CD4-positive, alpha-beta T cell treated with Interleukin-17A for 4 hours (primary cell): ENCODE measurements around the gene CRBN.

ENCODE experiments used
- DNase-seq: peaks from one replicate; pipeline ENCODE4 v3.0.0-alpha.2; 2020; ENCODE audit warnings: mixed read lengths

CRBN gene

DNA sequence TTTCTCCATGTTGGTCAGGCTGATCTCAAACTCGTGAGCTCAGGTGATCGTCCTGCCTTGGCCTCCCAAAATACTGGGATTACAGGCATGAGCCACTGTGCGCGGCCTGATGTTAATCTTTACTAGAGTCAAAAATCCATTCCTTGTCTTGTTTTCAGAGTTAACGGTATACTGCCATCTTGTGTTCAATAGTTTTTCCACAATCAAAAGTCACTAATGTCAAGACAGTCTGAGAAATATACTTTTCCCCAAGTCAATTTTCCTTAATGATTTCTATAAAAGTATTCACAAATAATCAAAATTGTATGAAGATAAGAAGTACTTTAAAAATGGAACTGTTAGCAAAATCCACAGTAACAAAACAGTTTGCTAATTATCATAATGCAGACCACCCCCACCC, 8.5 kb downstream of the CRBN start:
- no peak for DNase-seq

DNA sequence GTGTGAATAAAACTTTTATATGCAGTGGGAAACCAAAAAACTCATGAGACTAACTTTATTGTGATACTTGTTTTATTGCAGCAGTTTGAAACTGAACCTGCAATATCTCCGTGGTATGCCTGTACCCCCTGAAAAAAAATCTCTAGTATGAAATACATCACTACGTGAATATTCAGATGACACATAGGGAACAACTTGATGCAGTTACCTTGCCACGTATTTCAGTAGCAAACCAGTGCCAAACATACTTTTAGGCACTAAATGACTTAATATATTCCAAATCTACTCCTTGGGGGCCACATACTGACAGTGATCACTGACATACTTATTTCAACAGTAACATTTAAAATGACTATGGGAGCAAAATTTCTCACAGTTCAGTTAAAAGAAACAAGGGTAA, 13.8 kb downstream of the CRBN start:
- DNase-seq, result no peak

DNA sequence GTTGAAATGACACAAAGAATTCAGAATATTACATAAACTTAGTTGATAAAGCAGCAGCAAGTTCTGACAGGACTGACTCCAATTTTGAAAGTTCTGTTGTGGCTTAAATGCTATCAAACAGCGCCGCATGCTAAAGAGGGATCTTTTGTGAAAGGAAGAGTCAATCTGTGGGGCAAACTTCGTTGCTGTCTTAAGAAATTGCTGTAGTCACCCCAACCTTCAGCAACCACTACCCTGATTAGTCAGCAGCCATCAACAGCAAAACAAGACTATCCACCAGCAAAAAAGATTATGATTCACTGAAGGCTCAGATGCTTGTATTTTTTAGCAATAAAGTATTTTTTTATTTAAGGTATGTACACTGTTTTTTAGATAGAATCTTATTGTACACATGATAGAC, 14.2 kb downstream of the CRBN start:
- DNase-seq, result no peak

GRCh38 chr3:3160826-3161225, 18.7 kb downstream of the CRBN start:
- DNase-seq, result no peak

DNA sequence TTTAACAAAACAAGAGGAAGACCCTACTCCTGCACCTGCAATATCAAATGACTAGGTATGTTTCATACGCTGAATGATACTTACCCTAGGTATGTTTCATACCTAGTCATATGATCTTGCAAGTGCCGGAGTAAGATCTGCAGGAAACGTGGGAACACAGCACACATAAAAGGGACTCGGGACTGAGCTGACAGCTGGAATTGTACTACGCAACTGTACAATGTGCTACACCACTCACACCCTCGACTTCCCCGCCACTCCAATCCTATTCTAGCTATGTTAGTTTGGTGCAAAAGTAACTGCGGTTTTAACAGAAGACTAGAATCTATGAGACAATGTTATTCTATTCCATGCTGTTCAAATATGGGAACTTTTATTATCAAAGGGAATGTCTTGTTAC, 22.0 kb downstream of the CRBN start:
- DNase-seq, result no peak

GRCh38 chr3:3154879-3155610, 24.4 kb downstream of the CRBN start:
- no peak for DNase-seq

GRCh38 chr3:3151513-3151912, 28.0 kb downstream of the CRBN start:
- no peak for DNase-seq

- DNase-seq, result no peak
Observed at GRCh38 chr3:3149560-3149959, 29.9 kb downstream of the CRBN start.

DNA sequence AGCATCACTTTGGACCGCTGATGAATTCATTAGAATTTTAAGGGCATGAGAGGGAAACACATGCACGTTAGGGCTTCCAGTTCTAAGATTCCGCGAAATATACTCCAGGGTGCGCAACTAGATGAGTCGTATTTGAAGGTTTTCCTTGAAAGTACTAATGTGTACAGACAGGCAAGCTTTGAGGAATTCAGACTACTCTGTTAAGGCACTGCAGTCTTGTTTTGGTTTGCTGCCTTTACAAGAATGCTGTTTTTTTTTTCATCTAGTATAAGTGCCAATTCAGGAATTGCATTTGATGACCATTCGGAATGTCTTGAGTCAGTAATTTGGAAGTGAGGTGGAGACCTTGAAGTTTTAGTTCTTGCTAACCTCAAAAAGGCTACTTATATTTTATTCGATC, 33.7 kb downstream of the CRBN start:
- DNase-seq, result no peak

DNA sequence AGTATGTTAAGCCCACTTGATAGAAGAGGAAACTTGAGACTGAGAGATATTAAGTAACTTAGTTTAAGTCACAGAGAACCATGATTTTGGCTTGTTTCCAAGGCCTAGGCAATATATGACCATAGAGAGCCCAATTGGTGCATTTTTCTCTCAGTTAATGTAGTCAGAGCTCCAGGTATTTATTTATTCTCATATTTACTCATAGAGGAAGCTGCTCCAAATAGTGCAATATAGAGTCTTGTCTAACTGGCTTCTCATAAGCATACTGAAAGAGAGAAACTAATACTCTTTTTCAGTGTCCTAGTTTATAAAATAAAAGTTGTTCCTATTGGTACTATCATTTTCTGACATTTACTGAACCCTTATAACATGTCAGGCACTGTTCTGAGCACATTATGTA, 37.6 kb downstream of the CRBN start:
- DNase-seq, result no peak

- no peak for DNase-seq
Observed at GRCh38 chr3:3137526-3137925, 42.0 kb downstream of the CRBN start.

- peak; percentile 5 for DNase-seq
Observed at GRCh38 chr3:3134750-3135448, 44.6 kb downstream of the CRBN start.

DNA sequence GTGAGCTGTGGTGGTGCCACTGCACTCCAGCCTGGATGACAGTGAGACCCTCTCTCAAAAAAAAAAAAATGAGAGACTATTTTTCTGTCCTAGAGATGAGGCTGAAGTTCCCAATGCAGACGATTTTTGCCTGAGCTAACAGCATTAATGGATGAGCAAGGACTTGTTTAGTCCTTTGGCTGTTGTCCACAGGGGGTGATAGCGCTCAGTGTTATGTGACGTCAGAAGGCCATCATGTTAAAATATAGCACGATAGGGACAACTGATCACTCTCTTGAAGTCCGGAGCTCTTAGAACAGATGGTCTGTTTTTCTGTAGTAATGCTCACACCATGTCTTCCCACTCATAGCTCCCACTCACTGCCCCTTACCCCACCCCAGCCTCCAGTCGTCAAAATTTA, 46.0 kb downstream of the CRBN start:
- no peak for DNase-seq

DNA sequence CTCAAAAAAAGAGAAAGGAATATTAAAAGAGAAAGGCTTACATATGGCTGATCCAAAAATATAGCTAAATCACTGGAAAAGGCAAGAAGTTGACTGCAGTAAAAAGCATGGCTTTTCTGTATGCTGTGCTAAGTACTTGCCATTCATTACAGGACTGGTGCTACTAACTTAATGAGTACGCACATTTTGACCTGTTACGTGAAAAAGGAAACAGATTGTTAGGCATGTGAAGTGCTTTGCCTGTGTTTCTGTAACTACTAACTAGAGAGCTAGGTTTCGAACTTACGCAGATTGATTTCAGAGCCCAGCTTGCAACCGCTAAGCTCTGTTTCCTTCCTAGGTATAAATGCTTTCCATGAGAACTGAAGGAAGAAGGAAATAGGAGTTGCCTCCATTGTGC, 49.9 kb downstream of the CRBN start:
- DNase-seq, result no peak

- DNase-seq, result peak; percentile 9
Observed at GRCh38 chr3:3127432-3128010, 52.0 kb downstream of the CRBN start.

DNA sequence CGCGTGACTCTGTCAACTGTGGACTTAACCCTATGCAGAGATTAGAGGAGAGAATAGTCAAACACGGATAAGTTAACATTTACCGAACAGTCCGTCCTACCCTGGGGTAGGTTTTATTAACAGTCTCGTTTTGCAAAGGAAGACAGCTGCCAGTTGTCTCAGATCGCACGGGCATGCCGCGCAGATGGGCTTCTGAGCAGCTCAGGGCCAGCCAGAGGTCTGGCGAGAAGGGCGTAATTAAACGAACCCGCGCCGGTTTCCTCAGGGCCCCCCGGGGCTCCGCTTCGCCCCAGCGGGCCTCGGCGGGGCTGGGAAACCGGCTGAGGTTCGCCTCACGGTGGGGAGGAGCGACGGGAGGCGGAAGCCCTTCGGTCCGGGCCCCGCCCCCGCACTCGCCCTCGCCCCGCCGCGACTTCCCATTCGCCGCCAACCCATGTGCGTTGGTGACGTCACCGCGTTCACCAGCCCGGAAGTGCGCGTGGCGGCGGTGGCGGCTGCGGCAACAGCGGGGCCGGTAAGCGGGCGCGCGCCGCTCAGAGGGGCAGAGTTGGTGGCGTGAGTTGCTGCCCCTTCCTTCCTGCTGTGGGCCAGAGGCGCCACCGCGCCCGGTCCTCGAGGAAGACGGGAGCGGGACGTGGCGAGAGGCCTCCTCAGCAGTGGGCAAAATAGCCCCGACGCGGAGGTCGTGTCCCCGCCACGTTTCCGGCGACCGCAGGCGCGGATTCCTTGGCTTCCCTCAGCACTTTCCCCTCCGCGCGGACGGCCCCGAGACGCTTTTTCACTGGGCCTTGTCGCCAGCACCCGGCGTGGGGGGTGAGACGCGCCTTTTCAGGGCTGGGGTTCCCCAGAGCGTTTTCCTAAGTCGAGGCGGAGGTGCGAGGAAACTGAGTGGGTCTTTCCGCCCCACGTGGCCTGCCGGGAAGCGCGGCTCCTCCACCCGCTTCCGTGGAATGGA, 52.7 kb downstream of the CRBN start, which contains the start of gene TRNT1:
Gene TRNT1, plus strand, starts transcription at position 464 of the 955 bp plus-strand sequence. CDS start 2,101 bp downstream, outside the sequence.
- DNase-seq, result peak; percentile 98

DNA sequence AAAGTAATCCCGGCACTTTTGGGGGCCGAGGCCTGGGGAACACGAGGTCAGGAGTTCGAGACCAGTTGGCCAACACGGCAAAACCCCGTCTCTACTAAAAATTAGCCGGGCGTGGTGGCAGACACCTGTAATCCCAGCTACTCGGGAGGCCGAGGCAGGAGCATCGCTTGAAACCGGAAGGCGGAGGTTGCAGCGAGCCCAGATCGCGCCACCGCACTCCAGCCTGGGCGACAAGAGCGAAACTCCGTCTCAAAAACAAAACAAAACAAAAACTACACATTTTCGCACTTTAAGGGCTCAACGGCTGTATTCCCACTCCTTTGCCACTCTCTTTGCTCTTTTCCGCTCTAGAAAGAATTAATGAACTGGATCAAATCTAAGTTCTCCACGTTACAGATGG, 53.5 kb downstream of the CRBN start:
- no peak for DNase-seq

GRCh38 chr3:3119393-3119851, 60.1 kb downstream of the CRBN start:
- DNase-seq, result no peak

DNA sequence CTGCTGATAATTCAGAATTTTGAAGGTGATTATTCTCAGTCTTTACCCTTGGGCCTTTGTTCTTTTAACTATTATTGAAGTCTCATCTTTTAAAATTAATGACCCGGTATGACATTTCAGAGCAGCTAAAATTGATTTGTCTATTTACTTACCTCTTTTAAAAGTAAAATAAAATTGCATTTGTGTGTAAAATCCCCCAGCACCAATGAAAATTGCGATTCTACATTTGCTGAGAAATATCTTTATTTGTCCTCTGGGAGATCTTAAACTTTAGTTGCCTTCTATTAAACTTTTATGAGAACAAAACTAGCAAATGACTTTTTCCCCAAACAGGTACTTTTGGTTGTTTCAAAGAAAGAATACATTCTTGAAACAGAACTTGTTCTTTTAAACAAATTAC, 61.8 kb downstream of the CRBN start:
- no peak for DNase-seq

DNA sequence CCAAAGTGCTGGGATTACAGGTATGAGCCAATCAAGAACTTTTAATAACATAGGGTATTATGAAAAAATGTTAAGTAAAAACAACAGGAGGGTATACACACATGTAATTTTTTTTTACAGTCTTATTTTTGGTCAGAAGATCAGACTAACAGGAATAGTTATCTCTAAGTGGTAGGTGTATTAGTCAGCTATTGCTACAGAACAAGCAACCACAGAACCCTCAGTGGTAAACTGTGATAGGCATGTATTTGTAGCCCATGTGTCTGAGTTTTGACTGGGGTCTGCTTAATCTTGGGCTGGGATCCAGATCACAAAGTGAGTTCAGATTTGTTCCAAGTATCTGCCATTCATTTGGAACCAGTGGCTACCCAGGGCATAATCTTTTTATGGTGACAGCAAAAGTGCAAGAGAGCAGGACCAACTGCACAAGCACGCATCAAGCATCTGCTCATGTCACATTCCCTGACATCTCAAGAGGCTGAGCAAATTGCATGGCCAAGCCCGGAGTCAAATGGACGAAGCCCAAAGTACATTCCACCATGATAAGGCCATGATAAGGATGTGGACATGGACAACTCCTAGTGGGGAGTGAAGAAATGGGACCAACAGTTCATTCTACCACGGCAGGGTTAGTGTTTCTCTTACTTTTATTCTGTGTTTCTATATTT, 66.3 kb downstream of the CRBN start:
- DNase-seq, result no peak

GRCh38 chr3:3110749-3111361, 68.6 kb downstream of the CRBN start:
- no peak for DNase-seq

GRCh38 chr3:3110299-3110630, 69.2 kb downstream of the CRBN start, which contains the start of gene IL5RA:
Gene IL5RA, minus strand, starts transcription at chr3:3110374. Its CDS starts 5,390 bp downstream, at chr3:3104984.
- DNase-seq, result no peak
